Measurements from ENCODE around the gene SYNPR.

GRCh38 chr3:63467392-63467791 lies 189.3 kb downstream of the SYNPR start:
- TF ChIP-seq, protein P1, sequence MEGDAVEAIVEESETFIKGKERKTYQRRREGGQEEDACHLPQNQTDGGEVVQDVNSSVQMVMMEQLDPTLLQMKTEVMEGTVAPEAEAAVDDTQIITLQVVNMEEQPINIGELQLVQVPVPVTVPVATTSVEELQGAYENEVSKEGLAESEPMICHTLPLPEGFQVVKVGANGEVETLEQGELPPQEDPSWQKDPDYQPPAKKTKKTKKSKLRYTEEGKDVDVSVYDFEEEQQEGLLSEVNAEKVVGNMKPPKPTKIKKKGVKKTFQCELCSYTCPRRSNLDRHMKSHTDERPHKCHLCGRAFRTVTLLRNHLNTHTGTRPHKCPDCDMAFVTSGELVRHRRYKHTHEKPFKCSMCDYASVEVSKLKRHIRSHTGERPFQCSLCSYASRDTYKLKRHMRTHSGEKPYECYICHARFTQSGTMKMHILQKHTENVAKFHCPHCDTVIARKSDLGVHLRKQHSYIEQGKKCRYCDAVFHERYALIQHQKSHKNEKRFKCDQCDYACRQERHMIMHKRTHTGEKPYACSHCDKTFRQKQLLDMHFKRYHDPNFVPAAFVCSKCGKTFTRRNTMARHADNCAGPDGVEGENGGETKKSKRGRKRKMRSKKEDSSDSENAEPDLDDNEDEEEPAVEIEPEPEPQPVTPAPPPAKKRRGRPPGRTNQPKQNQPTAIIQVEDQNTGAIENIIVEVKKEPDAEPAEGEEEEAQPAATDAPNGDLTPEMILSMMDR (conservative IDR thresholded peaks at IDR 0.05; ENCODE audit: low read depth, low read length) = no peak
- TF ChIP-seq EZH2phosphoT487 (IDR thresholded peaks at IDR 0.05; ENCODE audit: borderline replicate concordance, low read length) (no peak), EZH2 (IDR thresholded peaks at IDR 0.05; ENCODE audit: low read length, unreplicated experiment) (no peak)

Data from PC-3 (cell line).